HepG2 (cell line): ENCODE measurements around the gene PLPPR2. TPM values are rescaled to one million over a fixed set of nuclear protein-coding genes. Genes with fewer than 3 reads are reported as not detected.

Source experiments
- AHR ChIP-seq: IDR thresholded peaks from 2 replicates; pipeline ENCODE4 v1.6.1; 2018; ENCODE audit warnings: missing genetic modification reagents, missing compliant biosample characterization
- HIVEP1 ChIP-seq: sonication (generic); formaldehyde crosslinking; IDR thresholded peaks from 2 replicates; pipeline ENCODE4 v1.4.0; 2020; ENCODE audit warnings: mild to moderate bottlenecking, missing genetic modification reagents
- ISX ChIP-seq: sonication (generic); formaldehyde crosslinking; conservative IDR thresholded peaks from 2 replicates; pipeline ENCODE4 v1.5.0; 2020; ENCODE audit warnings: missing genetic modification reagents
- KLF9 ChIP-seq: IDR thresholded peaks from 2 replicates; pipeline ENCODE4 v1.6.1; 2016; ENCODE audit warnings: low read depth
- NFE2 ChIP-seq: sonication (generic); formaldehyde crosslinking; IDR thresholded peaks from 2 replicates; pipeline ENCODE4 v1.4.0; 2020; ENCODE audit warnings: missing genetic modification reagents
- SALL2 ChIP-seq: sonication (generic); formaldehyde crosslinking; IDR thresholded peaks from 2 replicates; pipeline ENCODE4 v1.8.1; 2023; ENCODE audit warnings: mild to moderate bottlenecking, missing genetic modification reagents, inconsistent platforms
- SNAPC2 ChIP-seq: sonication (generic); formaldehyde crosslinking; IDR thresholded peaks from 2 replicates; pipeline ENCODE4 v1.8.1; 2022; ENCODE audit warnings: mild to moderate bottlenecking, missing genetic modification reagents
- ZNF143 ChIP-seq: sonication (generic); formaldehyde crosslinking; IDR thresholded peaks from 2 replicates; pipeline ENCODE4 v1.4.0; 2020; ENCODE audit warnings: missing genetic modification reagents
- ZNF510 ChIP-seq: sonication (generic); formaldehyde crosslinking; IDR thresholded peaks from 2 replicates; pipeline ENCODE4 v1.4.0; 2020; ENCODE audit warnings: low read depth, mild to moderate bottlenecking, missing genetic modification reagents
- ZNF766 ChIP-seq: sonication (generic); formaldehyde crosslinking; IDR thresholded peaks from 2 replicates; pipeline ENCODE4 v1.5.0; 2020; ENCODE audit warnings: missing genetic modification reagents, borderline replicate concordance
- ZSCAN12 ChIP-seq: sonication (generic); formaldehyde crosslinking; IDR thresholded peaks from 2 replicates; pipeline ENCODE4 v1.9.0; 2021; ENCODE audit warnings: mild to moderate bottlenecking, missing genetic modification reagents
- ZSCAN25 ChIP-seq: sonication (generic); formaldehyde crosslinking; IDR thresholded peaks from 2 replicates; pipeline ENCODE4 v1.8.0; 2022; ENCODE audit warnings: mild to moderate bottlenecking, missing genetic modification reagents
- polyA plus RNA-seq, 8 experiments: library from polyadenylated mRNA; depleted of rRNA in 3 of 8; stranded (reverse) in 7 of 8; unstranded in 1 of 8; fragments of >200 nt; fragmentation: Illumina TruSeq in 4 of 8; extraction: Trizol in 4 of 8; gene quantifications; 2 replicates each; pipeline versions ENCODE4 v1.2.1 to v1.2.3, GENCODE V29; 2011 to 2016; ENCODE audit warnings: low read depth in 4 of 8, missing spikeins in 1 of 8, mixed read lengths in 1 of 8; ENCODE audit not compliant: insufficient read depth in 1 of 8
- total RNA-seq, 5 experiments: library from RNA; depleted of rRNA; stranded (reverse); fragments of >200 nt; fragmentation: Illumina TruSeq; extraction: Trizol; gene quantifications; 2 replicates each; pipeline ENCODE4 v1.2.3, GENCODE V29; 2016; ENCODE audit warnings: low read depth in 1 of 5
- TF ChIP-seq, protein P1 (sequence below): sonication (generic); formaldehyde crosslinking; IDR thresholded peaks from 2 replicates; pipeline ENCODE4 v1.9.0; 2021; ENCODE audit warnings: missing genetic modification reagents, borderline replicate concordance
- TF ChIP-seq, protein P2 (sequence below): sonication (generic); formaldehyde crosslinking; IDR thresholded peaks from 2 replicates; pipeline ENCODE4 v1.4.0; 2020; ENCODE audit warnings: mild to moderate bottlenecking, missing genetic modification reagents, borderline replicate concordance
- TF ChIP-seq, protein P3 (sequence below): sonication (generic); formaldehyde crosslinking; IDR thresholded peaks from 2 replicates; pipeline ENCODE4 v1.5.1; 2020; ENCODE audit warnings: mild to moderate bottlenecking, missing genetic modification reagents

Gene PLPPR2
- total and polyA plus RNA-seq, 2 of the 13 experiments (the other 11 are each of a cell fraction or from before 2014, with no cell fraction given): 1.5 to 2.1 TPM

DNA sequence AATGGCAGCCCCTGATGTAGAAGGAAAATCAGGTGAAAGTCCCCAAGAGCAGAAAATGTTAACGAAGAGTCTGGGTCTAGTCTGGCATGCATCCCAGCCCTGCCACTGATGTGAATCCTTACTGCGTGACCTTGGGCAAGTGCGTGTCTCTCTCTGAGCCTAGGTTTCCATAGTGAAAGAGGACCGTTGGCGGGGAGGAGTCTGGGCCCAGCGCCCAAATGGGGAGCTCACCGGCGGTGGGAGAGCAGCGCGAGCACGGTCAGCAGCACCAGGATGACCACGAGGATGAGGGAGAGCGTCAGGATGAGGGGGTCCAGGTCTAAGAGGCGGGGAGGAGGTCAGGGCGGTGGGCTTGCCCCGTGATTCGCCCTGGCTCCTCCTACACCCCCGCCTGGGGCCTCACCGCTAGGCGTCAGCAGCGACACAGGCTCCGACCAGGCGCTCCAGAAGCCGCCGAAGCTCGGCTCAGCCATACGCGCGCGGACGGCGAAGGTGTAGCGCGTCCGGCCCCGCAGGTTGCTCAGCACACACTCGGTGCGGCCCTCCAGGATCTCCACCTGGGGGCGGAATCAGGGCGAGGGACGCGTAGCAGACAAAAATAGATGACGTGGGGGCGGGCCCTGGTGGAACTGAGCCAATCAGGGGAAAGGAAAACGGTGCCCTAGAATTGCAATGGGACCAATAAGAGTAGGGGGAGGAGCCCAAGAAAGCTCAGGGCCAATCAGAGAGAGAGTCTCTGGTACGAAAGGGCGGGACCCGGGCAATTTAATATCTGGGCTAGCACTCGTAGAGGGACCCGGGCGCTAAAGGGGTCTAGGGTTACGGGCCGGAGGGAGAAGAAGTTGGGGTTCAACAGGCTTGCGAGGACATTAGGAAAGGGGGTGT lies 25.7 kb downstream of the PLPPR2 start (continued):
- TF ChIP-seq, protein P1, sequence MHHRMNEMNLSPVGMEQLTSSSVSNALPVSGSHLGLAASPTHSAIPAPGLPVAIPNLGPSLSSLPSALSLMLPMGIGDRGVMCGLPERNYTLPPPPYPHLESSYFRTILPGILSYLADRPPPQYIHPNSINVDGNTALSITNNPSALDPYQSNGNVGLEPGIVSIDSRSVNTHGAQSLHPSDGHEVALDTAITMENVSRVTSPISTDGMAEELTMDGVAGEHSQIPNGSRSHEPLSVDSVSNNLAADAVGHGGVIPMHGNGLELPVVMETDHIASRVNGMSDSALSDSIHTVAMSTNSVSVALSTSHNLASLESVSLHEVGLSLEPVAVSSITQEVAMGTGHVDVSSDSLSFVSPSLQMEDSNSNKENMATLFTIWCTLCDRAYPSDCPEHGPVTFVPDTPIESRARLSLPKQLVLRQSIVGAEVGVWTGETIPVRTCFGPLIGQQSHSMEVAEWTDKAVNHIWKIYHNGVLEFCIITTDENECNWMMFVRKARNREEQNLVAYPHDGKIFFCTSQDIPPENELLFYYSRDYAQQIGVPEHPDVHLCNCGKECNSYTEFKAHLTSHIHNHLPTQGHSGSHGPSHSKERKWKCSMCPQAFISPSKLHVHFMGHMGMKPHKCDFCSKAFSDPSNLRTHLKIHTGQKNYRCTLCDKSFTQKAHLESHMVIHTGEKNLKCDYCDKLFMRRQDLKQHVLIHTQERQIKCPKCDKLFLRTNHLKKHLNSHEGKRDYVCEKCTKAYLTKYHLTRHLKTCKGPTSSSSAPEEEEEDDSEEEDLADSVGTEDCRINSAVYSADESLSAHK: no peak; the same call in 1 of the 2 replicates
- TF ChIP-seq ZNF766 (CRISPR knock-in tag) (0 out of 2 replicates have a peak, but pooled peaks have one; percentile 30), ZSCAN12 (CRISPR knock-in tag) (no peak), AHR (no peak; the same call in none of the 2 replicates), ZNF143 (CRISPR knock-in tag) (no peak), ZNF510 (CRISPR knock-in tag) (no peak), ISX (no peak), NFE2 (no peak), KLF9 (CRISPR knock-in tag) (peak; percentile 58; the same call in 1 of the 2 replicates), HIVEP1 (CRISPR knock-in tag) (peak; percentile 42; the same call in 1 of the 2 replicates), SNAPC2 (CRISPR knock-in tag) (peak; percentile 82; the same call in 1 of the 2 replicates), ZSCAN25 (peak; percentile 72; the same call in 1 of the 2 replicates), SALL2 (no peak)
- TF ChIP-seq, protein P2, sequence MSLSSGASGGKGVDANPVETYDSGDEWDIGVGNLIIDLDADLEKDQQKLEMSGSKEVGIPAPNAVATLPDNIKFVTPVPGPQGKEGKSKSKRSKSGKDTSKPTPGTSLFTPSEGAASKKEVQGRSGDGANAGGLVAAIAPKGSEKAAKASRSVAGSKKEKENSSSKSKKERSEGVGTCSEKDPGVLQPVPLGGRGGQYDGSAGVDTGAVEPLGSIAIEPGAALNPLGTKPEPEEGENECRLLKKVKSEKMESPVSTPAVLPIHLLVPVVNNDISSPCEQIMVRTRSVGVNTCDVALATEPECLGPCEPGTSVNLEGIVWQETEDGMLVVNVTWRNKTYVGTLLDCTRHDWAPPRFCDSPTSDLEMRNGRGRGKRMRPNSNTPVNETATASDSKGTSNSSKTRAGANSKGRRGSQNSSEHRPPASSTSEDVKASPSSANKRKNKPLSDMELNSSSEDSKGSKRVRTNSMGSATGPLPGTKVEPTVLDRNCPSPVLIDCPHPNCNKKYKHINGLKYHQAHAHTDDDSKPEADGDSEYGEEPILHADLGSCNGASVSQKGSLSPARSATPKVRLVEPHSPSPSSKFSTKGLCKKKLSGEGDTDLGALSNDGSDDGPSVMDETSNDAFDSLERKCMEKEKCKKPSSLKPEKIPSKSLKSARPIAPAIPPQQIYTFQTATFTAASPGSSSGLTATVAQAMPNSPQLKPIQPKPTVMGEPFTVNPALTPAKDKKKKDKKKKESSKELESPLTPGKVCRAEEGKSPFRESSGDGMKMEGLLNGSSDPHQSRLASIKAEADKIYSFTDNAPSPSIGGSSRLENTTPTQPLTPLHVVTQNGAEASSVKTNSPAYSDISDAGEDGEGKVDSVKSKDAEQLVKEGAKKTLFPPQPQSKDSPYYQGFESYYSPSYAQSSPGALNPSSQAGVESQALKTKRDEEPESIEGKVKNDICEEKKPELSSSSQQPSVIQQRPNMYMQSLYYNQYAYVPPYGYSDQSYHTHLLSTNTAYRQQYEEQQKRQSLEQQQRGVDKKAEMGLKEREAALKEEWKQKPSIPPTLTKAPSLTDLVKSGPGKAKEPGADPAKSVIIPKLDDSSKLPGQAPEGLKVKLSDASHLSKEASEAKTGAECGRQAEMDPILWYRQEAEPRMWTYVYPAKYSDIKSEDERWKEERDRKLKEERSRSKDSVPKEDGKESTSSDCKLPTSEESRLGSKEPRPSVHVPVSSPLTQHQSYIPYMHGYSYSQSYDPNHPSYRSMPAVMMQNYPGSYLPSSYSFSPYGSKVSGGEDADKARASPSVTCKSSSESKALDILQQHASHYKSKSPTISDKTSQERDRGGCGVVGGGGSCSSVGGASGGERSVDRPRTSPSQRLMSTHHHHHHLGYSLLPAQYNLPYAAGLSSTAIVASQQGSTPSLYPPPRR (CRISPR knock-in tag): peak; percentile 51; the same call in 1 of the 2 replicates
- TF ChIP-seq, protein P3, sequence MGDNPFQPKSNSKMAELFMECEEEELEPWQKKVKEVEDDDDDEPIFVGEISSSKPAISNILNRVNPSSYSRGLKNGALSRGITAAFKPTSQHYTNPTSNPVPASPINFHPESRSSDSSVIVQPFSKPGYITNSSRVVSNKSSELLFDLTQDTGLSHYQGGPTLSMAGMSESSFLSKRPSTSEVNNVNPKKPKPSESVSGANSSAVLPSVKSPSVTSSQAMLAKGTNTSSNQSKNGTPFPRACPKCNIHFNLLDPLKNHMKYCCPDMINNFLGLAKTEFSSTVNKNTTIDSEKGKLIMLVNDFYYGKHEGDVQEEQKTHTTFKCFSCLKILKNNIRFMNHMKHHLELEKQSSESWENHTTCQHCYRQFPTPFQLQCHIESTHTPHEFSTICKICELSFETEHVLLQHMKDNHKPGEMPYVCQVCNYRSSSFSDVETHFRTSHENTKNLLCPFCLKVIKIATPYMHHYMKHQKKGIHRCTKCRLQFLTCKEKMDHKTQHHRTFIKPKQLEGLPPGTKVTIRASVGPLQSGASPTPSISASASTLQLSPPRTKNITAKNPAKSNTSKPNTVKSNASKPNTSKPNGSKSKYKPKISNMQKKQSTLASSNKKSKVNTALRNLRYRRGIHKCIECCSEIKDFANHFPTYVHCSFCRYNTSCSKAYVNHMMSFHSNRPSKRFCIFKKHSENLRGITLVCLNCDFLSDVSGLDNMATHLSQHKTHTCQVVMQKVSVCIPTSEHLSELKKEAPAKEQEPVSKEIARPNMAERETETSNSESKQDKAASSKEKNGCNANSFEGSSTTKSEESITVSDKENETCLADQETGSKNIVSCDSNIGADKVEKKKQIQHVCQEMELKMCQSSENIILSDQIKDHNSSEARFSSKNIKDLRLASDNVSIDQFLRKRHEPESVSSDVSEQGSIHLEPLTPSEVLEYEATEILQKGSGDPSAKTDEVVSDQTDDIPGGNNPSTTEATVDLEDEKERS (CRISPR knock-in tag): no peak
